Fibroblast of the conjunctiva (primary cell): Measurements from ENCODE around the gene SYT3.
A peak's percentile ranks its signal among the peaks of the same experiment; 100 is the strongest.

Experiments used
- DNase-seq: peaks from one replicate; pipeline ENCODE4 v3.0.0-alpha.2; 2010; ENCODE audit warnings: low read depth

Gene SYT3

DNA sequence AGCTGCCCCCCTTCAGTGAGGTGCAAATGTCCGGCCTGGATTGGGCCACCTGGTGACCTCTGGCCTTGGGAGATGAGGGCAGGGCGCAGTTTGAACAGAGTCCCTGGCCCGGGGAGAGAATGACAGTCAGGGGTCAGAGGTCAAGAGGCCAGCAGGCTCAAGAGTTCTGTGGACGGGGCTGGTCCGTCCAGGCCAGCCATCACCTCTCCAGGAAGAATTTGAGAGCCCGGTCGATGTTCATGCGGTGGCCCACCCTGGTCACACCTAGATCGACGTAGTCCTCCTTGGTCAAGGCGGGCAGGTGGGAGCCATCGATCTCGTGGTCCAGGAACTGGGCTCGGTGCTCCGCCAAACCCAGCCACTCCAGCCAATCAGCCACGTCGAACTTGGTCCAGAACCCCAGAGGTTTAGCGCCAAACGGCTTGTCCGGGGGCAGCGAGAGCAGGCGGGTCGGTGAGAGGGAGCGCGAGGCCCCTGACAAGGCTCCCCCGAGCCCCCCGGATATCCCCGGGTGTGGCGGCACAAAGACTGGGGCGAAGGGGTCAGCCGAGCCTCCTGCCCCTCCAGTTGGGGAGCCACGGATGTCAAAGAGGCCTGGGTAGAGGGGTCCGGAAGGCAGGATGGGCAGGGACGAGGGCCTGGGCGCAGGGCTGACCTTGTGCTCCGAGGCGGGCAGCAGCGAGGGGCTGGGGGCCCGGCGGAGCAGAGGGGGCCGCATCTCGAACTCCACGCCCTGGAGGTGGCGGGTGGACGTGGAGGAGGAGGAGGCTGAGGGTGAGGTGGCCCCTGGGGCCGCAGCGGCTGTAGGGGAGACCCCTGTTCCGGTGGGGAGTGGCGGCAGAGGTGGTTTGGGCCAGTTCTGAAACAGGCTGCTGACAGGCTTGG is 22.3 kb upstream of the SYT3 start:
- DNase-seq: no peak

DNA sequence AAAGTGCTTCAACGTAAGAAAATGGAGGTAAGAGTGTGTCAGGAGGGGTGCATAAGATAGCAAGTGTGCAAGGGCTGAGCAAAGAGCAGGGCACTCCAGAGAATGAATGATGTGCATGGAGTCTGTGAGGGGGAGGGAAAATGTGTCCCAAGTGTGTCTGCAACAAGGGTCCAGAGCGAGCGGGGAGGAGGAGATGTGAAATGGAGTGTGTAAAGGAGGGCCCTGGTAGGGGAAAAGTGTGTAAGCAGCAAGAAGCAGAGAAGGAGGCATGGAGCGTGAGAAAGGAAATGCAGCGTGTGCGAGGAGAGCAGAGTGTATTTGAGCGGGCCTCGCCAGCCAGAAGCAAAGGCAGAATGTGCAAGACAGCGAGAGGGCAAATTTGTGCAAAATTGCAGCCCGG is 21.3 kb upstream of the SYT3 start:
- no peak for DNase-seq

DNA sequence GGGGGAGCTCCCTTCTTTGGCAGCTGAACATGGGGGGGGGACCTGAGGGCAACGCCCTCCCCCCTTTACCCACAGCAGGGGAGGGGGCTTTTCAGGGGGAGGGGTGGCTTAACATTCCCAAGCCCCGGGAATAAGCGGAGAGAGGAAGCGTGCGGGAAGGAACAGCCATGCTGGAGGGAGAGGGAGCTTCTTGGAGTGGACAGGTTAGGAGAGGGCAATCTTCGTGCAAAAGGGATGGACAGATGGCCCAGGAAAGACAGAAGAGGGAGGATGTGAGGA is 20.3 kb upstream of the SYT3 start:
- DNase-seq: no peak

DNA sequence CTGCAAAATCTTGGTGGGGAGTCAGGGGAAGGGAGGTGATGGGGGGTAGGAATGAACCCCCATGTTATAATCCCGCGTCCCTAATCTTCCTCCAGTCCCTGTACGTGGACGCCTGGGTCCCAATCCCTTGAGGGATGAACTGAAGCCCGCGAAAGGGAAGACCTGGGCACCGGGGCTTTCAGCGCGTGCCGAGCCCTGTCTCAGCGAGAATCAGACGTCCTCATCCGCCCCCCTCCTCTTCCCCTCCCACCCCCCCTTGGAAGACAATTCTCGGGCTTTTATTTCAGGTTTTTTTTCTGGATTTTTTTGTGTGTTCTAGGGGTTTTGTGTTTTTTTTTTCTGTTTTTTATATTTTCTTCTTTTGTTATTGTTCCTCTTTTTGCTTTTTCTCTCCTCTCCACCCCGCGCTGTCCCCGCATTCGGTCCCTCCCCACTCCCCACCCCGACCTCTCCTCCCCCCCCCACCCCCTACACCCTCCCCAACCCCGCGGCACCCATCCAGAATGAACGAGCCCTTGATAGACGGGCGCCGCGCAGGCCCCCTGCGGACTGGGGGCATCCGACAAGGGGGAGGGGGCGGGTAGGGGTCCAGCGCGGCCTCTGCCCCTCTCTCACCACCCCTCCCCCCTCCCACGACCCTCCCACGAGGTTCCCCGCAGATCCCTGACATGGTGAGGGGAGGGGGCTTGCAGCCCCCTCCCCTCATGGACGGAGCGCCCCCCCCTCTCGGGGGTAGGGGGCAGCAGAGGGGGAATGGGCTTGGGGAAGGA is 19.8 kb upstream of the SYT3 start:
- DNase-seq: no peak

DNA sequence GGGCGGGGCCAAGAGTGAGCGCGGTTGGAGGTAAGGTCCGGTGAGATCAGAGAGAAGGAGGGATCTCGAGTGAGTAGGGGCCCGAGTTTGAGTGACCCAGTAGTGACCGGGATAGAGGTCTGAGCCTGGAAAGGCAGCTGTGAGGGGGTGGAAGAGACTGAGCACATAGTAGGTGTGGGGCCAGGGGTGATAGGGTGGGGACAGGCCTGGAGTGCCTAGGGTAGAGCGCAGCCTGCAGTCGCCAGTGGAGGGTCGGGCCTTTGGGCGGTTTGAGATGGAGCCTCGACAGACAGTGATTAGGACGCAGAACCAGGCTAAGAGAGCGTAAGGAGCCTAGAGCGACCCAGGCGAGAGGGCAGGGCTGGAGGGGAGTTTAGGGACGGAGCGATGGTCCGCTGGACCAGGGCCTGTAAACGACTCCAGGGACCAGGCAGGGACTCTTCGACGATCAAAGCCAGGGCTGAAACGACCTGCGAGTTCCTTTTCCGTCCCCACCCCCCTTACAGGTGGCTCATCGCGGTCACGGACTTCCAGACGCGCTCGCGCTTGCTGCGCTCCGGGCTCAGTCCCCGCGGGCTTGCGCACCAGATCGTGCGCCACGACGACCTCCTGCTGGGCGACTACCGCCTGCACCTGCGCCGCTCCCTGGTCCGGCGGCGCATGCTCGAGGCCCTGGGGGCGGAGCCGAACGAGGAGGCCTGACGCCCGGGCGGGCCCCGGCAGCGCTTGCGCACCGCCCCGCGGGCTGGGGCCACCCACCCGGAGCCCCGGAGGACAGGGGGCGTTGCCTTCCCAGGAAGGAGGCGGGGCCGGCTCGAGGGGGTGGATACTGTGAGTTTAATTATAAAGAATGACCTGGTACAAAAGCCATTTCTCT is 19.0 kb upstream of the SYT3 start:
- DNase-seq: no peak

DNA sequence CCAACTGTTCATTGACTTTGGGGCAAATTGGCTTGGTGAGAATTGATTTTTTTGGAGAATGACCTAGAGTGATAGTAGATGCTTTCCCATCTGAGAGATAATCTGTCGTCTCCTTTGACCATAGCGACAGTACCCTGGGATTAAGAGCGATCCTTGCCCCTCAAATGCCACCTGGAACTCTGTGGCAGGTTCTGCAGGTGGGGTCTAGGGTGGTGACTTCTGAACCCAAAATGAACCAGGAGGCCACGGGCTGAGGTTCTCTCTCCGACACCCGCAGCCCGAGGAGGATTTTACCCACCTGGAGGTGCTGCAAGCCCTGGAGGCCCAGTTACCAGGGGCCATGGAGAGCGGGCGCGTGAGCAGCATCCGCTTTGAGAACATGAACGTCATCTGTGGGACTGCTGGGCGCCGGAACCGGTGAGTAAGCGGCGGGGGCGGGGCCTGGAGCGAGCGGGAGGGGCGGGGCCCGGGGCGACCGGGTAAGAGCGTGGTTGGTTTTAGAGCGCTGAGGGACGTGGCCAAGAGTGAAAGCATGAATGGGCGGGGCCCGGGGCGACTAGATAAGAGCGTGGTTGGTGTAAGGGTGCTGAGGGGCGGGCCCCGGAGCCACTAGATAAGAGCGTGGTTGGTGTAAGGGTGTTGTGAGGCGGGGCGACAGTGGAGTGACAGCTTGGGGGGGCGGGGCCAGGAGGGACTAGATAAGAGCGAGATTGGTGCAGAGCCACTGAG is 18.2 kb upstream of the SYT3 start:
- DNase-seq: peak; percentile 93

DNA sequence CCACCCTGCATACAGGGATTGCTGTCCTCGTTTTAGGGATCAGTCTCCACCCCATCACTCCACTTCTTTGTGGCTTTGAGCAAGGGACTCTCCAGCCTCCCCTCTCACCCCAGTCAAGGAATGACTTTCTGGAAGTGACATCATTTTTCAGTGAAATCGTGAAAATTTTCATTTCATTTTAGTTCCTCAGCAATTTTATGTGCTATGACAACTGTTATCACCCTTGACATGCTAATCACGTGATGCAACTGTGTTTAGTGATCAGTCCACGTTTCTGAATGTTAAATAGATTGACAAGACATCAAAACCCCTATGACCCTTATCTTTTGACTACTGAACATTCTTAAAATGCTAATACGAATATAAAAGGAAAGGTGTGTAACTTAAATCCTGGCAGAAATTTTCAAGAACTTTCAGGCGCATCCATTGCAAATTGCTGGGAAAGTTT is 17.6 kb upstream of the SYT3 start:
- DNase-seq: no peak

DNA sequence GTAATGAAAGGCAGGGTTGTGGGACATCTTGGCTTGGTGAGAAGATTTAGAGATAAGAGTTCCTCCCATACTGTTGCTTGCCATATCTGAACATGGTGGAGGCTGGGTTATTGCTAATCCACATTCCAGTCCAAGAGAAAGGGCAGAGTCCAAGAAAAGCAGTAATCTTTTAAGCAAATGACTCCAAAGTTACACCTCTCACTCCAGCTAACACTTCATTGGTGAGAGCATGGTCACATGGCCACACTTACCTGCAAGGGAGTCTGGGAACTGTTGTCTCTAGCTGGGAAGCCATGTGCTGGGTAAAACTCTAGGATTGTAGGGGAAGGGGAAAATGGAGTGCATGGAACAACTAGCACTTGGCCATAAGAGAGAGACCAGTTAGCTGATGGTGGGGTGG is 15.2 kb upstream of the SYT3 start:
- DNase-seq: no peak

DNA sequence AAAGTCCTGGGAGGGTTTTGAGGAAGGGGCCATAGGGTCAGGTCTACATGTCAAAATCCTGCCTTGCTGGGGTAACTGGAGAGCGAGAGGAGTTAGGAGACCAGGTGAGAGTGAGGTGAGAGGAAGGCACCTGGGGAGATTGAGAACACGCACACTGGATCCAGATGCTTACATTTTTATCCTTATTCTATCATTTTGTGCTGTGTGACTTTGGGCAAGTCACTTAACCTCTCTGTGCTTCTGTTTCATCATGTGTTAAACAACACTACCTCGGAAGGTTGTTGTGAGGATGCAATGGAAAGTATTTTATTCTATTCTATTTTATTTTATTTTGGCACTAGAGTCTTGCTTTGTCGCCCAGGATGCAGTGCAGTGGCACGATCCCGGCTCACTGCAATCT is 13.0 kb upstream of the SYT3 start:
- no peak for DNase-seq

DNA sequence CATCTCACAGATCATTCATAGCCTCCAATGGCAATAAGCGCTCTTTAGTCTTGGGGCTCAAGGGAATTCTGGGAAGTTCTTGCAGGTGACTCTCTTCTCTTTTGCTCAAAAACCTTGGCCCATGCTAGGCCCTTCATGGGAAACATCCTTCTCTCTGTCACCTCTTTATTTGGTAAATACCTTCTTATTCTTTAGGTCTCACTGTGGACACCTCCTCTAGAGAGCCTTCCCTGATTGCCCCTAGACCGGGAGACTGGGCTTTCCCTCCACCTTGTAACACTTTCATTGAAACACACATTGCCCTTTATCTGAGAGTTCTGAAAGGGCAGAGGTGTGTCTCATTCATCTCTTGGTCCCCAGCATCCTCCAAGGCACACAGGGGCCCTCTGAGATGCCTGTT is 11.5 kb upstream of the SYT3 start:
- DNase-seq: no peak

DNA sequence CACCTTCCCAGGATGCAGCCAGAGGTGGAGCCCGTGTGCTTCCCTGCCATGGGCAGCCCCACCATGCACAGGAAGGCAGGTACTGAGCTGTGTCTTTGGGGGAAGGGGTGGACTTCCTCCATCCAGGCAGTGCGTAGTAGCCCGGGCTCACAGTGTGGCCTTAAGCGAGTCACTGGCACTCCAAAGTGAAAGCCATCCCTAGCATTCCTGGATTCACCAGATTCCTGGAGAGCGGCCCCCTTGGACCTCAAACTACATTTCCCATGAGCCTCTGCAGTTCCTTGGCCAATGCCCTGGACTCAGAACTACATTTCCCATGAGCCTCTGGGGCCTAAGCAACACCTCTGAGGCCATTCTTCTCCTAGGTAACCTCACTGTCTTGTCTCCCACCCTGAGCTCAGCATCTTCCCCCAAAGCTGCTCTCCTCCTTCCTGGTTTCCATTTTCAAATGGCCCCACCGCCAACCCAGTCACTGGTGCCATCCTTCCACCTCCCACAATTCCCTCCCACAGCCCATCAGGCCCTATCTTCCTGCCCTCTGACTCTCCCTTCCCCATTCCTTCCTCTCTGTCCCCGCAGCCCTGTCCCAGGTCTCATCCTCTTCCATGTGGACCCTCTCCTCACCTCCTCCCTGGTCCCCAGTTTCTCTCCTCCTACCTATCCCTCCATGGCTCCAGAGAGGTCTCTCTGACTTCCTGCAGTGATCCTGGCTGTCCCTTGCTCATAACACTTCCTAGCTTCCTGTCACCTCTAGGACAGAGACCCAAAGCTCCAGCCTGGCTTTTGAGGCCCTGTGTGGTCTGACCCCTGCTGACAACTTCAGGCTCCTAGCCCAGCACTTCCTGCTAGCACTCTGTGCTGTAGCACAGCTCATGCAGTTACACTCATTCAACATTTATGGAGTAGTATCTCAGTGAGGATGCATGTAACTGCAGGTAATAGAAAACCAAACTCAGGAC is 10.0 kb upstream of the SYT3 start, which contains the start of gene C19orf81:
Gene C19orf81, plus strand, starts transcription at position 13 of the 959 bp plus-strand sequence. Its CDS starts 0 bp downstream, at position 13.
- no peak for DNase-seq

DNA sequence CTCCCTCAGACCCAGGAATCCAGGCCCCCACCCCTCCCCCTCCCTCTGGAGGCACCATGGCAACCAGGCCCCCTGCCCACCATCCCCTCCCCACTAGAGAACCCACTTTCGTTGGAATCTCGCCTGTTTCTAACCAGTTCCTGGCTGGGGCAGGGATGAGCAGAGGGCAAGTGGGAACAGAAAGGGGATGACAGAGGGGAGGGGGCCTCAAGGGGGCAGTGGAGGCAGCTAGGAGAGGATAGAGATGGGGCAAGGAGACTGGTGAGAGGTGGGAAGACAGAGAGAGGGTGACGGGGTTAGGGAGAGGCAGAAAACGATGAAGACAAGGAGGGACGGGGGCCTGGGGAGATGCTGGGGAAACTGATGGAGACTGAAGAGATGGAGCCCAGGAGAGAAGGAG is 9.0 kb upstream of the SYT3 start:
- DNase-seq: no peak

DNA sequence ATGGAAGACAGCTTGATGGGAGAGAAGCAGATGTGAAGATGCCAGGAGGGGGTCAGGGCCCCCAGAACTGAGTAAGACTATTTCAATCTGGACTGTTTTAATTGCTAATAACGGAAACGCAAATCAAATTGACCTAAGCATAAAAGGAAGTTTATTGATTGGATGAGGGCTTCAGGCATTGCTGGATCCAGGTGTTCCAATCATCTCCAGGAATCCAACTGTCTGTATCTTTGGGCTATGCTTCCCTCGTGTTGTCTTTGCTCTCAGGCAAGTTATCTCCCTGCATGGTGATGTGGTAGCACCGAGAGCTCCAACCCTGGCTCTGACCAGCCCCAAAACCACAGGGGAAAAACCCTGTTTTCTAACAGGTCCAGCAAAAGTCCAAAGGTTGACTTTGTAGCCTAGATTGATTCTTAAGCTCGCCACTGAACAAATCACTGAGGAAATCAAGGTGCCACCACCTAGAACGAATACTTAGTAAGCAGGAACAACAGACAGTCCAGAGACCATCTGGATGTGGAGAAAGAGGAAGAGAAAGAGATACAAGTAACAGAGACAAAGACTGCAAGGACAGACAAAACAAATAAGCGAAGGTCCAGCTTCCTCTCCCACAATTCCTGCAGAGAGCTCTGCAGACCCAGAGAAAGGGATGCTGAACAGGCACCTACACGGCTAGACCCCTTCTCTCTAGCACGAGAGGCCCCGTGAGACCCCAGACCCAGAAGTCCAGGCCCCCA is 8.4 kb upstream of the SYT3 start:
- DNase-seq: no peak

DNA sequence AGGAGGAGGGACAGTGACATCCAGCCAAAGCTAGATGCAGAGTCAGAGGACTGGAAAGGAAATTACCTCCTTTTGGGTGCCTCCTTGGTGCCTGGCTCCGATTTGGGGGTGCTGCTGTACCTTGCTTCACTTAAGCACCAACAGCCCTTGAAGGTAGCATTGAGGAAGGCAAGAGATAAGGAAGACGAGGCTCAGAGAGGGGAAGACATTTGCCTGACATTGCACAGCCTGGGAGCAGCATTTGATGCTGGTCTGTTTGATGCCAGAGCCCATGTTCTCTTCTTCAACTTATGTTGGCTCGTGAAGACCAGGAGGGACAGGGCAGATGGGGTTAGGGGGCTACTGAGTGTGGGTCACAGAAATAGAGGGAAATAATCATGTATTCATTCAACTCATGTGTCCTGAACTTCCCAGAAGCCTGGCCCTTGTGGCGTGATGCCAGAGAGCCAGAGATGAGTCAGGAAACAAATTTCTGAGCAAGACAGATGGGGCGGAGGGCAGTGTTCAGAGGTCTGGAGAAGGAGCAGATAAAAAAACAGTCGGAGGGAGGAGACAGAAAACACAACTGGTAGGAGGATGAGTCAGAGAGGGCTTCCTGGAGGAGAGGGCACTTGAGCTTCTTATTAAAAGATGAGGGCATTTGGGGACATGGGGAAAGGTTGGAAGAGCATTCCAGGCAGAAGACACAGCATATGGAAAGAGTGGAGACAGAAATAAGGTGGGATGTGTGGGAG is 6.6 kb upstream of the SYT3 start:
- DNase-seq: peak; percentile 29

DNA sequence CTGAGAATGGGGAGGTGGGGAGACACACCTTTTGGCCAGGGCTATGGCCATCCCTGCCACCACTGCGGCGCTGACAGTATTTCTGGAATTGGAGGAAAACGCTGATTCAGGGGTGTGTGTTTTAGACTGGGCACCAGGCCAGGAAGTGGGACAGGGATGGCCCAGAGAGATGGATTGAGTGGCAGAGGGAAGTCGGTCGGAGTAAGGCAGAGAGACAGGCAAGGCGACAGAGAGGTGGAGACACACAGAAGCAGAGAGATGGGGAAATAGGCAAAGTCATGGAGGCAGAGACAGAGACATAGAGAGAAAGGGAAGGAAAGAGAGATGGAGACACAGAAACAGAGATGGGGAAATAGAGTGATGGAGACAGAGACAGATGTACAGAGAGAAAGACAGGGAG is 5.4 kb upstream of the SYT3 start:
- DNase-seq: no peak

DNA sequence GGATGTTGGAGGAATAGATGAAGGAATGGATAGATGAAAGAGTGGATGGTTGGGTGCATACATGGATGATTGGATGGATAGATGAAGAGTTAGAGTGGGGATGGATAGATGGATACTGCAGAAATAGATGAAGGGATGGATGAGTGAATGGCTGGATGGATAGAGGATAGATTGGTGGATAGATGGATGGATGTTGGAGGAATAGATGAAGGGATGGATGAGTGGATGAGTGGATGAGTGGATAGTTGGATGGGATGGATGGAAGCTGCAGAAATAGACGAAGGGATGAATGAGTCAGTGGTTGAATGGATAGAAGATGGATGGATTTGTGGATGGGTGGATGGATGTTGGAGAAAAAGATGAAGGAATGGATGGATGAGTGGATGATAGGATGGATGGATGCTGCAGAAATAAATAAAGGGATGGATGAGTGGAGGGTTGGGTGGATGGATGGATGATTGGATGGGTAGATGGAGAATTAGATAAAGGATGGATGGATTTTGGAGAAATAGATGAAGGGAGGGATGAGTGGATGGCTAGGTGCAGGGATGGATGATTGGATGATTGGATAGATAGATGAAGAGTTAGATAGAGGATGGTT is 4.7 kb upstream of the SYT3 start:
- DNase-seq: no peak

DNA sequence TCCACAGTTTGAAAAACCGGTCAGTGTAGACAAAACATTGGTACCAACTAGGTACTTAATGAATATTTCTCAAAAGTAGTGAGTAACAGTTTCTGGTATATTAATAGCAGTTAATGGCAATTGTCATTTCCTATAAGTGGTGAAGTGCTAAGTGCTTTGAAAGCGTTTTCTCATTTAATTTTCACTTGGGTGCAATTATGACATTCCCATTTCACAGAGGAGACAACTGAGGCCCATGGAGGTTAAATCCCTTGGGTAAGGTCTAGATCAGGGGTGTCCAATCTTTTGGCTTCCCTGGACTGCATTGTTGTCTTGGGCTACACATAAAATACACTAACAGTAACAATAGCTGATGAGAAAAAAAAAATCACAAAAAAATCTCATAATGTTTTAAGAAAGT is 687 bp upstream of the SYT3 start:
- DNase-seq: no peak

DNA sequence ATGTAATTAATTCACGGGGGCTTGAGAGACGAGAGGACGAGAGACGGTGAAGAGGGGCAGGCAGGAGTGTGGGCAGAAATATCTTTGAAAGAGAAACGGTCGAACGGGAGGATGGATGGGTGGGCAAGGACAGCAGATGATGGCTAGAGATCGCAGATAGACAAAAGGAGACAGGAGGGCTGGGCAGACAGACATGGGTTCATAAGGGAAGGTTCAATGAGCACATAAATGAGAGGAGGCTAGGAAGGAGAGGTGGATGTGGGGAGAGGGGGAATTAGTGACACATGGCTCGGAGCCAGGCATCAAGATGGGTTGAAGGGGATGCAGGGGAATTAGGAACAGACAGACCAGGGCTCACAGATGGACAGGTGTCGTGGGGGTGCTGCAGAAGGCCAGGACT is 1.1 kb downstream of the SYT3 start:
- DNase-seq: no peak
